HG03521 (cell line): ENCODE measurements around the gene SLC17A9.

ENCODE experiments used
- ATAC-seq: cut with Tn5 transposase; IDR thresholded peaks from one replicate; pipeline ENCODE4 v1.9.1; 2021; ENCODE audit warnings: mild to moderate bottlenecking, moderate library complexity; ENCODE audit not compliant: unreplicated experiment

The SLC17A9 gene

GRCh38 chr20:62997417-62998035, 45.0 kb downstream of the SLC17A9 start:
- ATAC-seq: no peak

GRCh38 chr20:62998449-62998848, 45.9 kb downstream of the SLC17A9 start:
- no peak for ATAC-seq

GRCh38 chr20:62999580-62999979, 47.1 kb downstream of the SLC17A9 start:
- no peak for ATAC-seq

GRCh38 chr20:63000036-63000435, 47.5 kb downstream of the SLC17A9 start:
- no peak for ATAC-seq

- no peak for ATAC-seq
These were observed 48.4 kb downstream of the SLC17A9 start for GRCh38 chr20:63000958-63001357.

- ATAC-seq: no peak
These were observed 50.0 kb downstream of the SLC17A9 start for GRCh38 chr20:63002511-63002910.

GRCh38 chr20:63003546-63003945, 51.0 kb downstream of the SLC17A9 start:
- no peak for ATAC-seq

- ATAC-seq: no peak
These were observed 52.3 kb downstream of the SLC17A9 start for GRCh38 chr20:63004607-63005364.

- ATAC-seq: no peak
These were observed 52.9 kb downstream of the SLC17A9 start for GRCh38 chr20:63005365-63005861.

GRCh38 chr20:63005862-63006539, 53.5 kb downstream of the SLC17A9 start:
- no peak for ATAC-seq

GRCh38 chr20:63006540-63007359, 54.2 kb downstream of the SLC17A9 start, which contains the start of gene BHLHE23:
Gene BHLHE23, minus strand, starts transcription at chr20:63006964. Its CDS starts 190 bp downstream, at chr20:63006774.
- ATAC-seq: no peak

GRCh38 chr20:63007360-63007645, 54.8 kb downstream of the SLC17A9 start:
- ATAC-seq: no peak

GRCh38 chr20:63007646-63008488, 55.4 kb downstream of the SLC17A9 start:
- no peak for ATAC-seq

GRCh38 chr20:63008541-63009044, 56.1 kb downstream of the SLC17A9 start:
- ATAC-seq: no peak

- ATAC-seq: peak; percentile 41
These were observed 56.8 kb downstream of the SLC17A9 start for GRCh38 chr20:63009045-63009961.

GRCh38 chr20:63009988-63010769, 57.7 kb downstream of the SLC17A9 start:
- ATAC-seq: peak; percentile 50

- ATAC-seq: no peak
These were observed 59.3 kb downstream of the SLC17A9 start for GRCh38 chr20:63011798-63012197.

GRCh38 chr20:63013207-63013606, 60.7 kb downstream of the SLC17A9 start:
- no peak for ATAC-seq
